GM23338 (cell line): ENCODE results near the gene CSTF1. TPM values are rescaled to one million over a fixed set of nuclear protein-coding genes. Genes with fewer than 3 reads are reported as not detected.

Source experiments
- CREB1 ChIP-seq: fragments of 250-450 bp; sonication (Bioruptor Pico); IDR thresholded peaks from 2 replicates; pipeline ENCODE4 v1.5.0; 2020; ENCODE audit warnings: low read depth, mild to moderate bottlenecking, moderate library complexity
- EZH2 ChIP-seq: fragments of 200-600 bp; sonication (generic); IDR thresholded peaks from one replicate; pipeline ENCODE4 v1.8.0; 2017; ENCODE audit warnings: antibody characterized with exemption, mild to moderate bottlenecking, low read depth; ENCODE audit not compliant: unreplicated experiment
- EZH2phosphoT487 ChIP-seq: fragments of 200-600 bp; sonication (generic); IDR thresholded peaks from one replicate; pipeline ENCODE4 v1.8.1; 2018; ENCODE audit warnings: antibody characterized with exemption; ENCODE audit not compliant: unreplicated experiment
- NANOG ChIP-seq: IDR thresholded peaks from 2 replicates; pipeline ENCODE4 v1.6.1; 2016; ENCODE audit warnings: antibody characterized with exemption, borderline replicate concordance
- POLR2AphosphoS5 ChIP-seq: IDR thresholded peaks from 2 replicates; pipeline ENCODE4 v1.6.1; 2016; ENCODE audit warnings: antibody characterized with exemption, low read depth
- polyA plus RNA-seq: library from polyadenylated mRNA; unstranded; fragments of >200 nt; fragmentation: Nextera tagmentation; extraction: Ambion mirVana; gene quantifications from 2 replicates; pipeline ENCODE4 v1.2.1, GENCODE V29; 2016
- total RNA-seq: library from RNA; depleted of rRNA; stranded (reverse); fragments of >200 nt; shearing (Covaris generic); gene quantifications from 2 replicates; pipeline ENCODE4 v1.2.3, GENCODE V29; 2014
- TF ChIP-seq, protein P1 (sequence below): fragments of 250-450 bp; sonication (Bioruptor Pico); IDR thresholded peaks from 2 replicates; pipeline ENCODE4 v1.5.0; 2020; ENCODE audit warnings: mild to moderate bottlenecking, moderate library complexity
- TF ChIP-seq, protein P2 (sequence below), 2 experiments: fragments of 200-600 bp in 1 of 2; sonication (generic) in 1 of 2; conservative IDR thresholded peaks; 2 replicates each; pipeline versions ENCODE4 v1.5.1 to v1.6.1; 2016 to 2017; ENCODE audit warnings: antibody characterized with exemption in 2 of 2, low read depth in 2 of 2, mild to moderate bottlenecking in 2 of 2, moderate library complexity in 1 of 2
- TF ChIP-seq, protein P3 (sequence below): IDR thresholded peaks from 2 replicates; pipeline ENCODE4 v1.6.1; 2016; ENCODE audit warnings: antibody characterized with exemption

CSTF1 gene
- total and polyA plus RNA-seq, 2 experiments from 2014 or later = 21.5 to 62.3 TPM

DNA sequence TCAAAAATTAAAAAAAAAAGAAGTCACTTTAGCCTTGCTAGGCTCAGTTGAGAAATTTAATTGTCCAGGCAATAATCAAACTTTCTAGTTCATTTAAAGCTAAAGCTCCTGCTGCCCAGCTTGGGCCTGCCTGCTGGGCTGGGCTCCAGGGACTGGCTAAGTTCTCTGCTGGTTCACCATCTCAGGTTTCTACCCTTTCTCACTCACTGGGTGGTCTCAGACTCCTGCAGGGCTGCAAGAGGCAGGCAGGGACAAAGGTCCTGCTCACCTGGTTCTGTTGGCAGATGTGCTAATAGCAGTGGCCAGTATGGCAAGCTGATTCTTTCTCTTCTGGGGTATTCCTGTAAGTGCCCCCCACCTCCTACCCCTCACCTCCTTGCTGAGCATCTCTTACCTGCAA lies 54.8 kb downstream of the CSTF1 start (continued):
- TF ChIP-seq, protein P1, sequence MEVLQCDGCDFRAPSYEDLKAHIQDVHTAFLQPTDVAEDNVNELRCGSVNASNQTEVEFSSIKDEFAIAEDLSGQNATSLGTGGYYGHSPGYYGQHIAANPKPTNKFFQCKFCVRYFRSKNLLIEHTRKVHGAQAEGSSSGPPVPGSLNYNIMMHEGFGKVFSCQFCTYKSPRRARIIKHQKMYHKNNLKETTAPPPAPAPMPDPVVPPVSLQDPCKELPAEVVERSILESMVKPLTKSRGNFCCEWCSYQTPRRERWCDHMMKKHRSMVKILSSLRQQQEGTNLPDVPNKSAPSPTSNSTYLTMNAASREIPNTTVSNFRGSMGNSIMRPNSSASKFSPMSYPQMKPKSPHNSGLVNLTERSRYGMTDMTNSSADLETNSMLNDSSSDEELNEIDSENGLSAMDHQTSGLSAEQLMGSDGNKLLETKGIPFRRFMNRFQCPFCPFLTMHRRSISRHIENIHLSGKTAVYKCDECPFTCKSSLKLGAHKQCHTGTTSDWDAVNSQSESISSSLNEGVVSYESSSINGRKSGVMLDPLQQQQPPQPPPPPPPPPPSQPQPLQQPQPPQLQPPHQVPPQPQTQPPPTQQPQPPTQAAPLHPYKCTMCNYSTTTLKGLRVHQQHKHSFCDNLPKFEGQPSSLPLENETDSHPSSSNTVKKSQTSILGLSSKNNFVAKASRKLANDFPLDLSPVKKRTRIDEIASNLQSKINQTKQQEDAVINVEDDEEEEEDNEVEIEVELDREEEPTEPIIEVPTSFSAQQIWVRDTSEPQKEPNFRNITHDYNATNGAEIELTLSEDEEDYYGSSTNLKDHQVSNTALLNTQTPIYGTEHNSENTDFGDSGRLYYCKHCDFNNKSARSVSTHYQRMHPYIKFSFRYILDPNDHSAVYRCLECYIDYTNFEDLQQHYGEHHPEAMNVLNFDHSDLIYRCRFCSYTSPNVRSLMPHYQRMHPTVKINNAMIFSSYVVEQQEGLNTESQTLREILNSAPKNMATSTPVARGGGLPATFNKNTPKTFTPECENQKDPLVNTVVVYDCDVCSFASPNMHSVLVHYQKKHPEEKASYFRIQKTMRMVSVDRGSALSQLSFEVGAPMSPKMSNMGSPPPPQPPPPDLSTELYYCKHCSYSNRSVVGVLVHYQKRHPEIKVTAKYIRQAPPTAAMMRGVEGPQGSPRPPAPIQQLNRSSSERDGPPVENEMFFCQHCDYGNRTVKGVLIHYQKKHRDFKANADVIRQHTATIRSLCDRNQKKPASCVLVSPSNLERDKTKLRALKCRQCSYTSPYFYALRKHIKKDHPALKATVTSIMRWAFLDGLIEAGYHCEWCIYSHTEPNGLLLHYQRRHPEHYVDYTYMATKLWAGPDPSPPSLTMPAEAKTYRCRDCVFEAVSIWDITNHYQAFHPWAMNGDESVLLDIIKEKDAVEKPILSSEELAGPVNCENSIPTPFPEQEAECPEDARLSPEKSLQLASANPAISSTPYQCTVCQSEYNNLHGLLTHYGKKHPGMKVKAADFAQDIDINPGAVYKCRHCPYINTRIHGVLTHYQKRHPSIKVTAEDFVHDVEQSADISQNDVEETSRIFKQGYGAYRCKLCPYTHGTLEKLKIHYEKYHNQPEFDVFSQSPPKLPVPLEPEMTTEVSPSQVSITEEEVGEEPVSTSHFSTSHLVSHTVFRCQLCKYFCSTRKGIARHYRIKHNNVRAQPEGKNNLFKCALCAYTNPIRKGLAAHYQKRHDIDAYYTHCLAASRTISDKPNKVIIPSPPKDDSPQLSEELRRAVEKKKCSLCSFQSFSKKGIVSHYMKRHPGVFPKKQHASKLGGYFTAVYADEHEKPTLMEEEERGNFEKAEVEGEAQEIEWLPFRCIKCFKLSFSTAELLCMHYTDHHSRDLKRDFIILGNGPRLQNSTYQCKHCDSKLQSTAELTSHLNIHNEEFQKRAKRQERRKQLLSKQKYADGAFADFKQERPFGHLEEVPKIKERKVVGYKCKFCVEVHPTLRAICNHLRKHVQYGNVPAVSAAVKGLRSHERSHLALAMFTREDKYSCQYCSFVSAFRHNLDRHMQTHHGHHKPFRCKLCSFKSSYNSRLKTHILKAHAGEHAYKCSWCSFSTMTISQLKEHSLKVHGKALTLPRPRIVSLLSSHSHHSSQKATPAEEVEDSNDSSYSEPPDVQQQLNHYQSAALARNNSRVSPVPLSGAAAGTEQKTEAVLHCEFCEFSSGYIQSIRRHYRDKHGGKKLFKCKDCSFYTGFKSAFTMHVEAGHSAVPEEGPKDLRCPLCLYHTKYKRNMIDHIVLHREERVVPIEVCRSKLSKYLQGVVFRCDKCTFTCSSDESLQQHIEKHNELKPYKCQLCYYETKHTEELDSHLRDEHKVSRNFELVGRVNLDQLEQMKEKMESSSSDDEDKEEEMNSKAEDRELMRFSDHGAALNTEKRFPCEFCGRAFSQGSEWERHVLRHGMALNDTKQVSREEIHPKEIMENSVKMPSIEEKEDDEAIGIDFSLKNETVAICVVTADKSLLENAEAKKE = no peak
- TF ChIP-seq POLR2AphosphoS5 (no peak), NANOG (no peak), CREB1 (CRISPR knock-in tag) (no peak), EZH2phosphoT487 (no peak), EZH2 (no peak)
- TF ChIP-seq, protein P2, sequence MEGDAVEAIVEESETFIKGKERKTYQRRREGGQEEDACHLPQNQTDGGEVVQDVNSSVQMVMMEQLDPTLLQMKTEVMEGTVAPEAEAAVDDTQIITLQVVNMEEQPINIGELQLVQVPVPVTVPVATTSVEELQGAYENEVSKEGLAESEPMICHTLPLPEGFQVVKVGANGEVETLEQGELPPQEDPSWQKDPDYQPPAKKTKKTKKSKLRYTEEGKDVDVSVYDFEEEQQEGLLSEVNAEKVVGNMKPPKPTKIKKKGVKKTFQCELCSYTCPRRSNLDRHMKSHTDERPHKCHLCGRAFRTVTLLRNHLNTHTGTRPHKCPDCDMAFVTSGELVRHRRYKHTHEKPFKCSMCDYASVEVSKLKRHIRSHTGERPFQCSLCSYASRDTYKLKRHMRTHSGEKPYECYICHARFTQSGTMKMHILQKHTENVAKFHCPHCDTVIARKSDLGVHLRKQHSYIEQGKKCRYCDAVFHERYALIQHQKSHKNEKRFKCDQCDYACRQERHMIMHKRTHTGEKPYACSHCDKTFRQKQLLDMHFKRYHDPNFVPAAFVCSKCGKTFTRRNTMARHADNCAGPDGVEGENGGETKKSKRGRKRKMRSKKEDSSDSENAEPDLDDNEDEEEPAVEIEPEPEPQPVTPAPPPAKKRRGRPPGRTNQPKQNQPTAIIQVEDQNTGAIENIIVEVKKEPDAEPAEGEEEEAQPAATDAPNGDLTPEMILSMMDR (conservative IDR thresholded peaks at IDR 0.05; ENCODE audit: low read depth in 2 of 2) = no peak
- TF ChIP-seq, protein P3, sequence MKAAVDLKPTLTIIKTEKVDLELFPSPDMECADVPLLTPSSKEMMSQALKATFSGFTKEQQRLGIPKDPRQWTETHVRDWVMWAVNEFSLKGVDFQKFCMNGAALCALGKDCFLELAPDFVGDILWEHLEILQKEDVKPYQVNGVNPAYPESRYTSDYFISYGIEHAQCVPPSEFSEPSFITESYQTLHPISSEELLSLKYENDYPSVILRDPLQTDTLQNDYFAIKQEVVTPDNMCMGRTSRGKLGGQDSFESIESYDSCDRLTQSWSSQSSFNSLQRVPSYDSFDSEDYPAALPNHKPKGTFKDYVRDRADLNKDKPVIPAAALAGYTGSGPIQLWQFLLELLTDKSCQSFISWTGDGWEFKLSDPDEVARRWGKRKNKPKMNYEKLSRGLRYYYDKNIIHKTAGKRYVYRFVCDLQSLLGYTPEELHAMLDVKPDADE = no peak
